ENCODE data around the gene SPDL1. TPM values are rescaled to one million over a fixed set of nuclear protein-coding genes. Genes with fewer than 3 reads are reported as not detected.
"Not testable (repeated sequence)": the region's sequence is repeated elsewhere in the genome, so short reads cannot be mapped to it uniquely, and the experiment has no call there.

SPDL1 gene
- total RNA-seq, 1 donor from 2014 or later: 9.3 TPM

- intact Hi-C loops (cut with DNase I): no loop called here
- DNase-seq (ENCODE audit: low spot score) (no peak), ATAC-seq (no peak)
These were observed 32.0 kb downstream of the SPDL1 start for GRCh38 chr5:169615561-169615960.

DNA sequence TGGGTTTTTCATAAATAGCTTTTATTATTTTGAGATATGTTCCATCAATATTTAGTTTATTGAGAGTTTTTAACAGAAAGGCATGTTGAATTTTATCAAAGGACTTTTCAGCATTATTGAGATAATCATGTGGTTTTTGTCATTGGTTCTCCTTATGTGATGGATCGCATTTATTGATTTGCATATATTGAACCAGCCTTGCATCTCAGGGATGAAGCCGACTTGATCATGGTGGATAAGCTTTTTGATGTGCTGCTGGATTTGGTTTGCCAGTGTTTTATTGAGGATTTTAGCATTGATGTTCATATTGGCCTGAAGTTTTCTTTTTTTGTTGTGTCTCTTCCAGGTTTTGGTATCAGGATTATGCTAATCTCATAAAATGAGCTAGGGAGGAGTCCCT, 40.7 kb downstream of the SPDL1 start:
- ATAC-seq; DNase-seq (ENCODE audit: low spot score); intact Hi-C loops (cut with DNase I): not testable (repeated sequence)

GRCh38 chr5:169626779-169627178, 43.2 kb downstream of the SPDL1 start:
- ATAC-seq: no peak
- intact Hi-C loops (cut with DNase I): no loop called here
- no peak for DNase-seq (ENCODE audit: low spot score)

DNA sequence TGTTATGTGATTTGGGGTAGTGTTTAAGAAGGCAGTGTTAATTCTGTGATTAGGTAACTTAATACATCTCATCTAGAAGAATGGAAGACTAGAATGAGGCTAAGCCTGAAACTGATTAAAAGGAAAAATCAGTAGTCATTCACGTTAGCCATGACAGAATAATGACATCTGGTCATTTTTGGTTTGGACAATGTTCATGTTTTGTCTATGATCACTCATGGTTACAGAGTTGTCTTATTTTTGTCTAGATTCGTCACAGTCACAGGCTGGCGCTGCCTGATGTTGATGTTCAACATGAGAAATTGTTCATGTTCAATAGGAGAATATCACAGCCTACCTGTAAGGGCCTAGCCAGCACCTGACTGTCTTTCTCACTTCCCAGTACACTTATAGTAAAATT, 44.0 kb downstream of the SPDL1 start:
- ATAC-seq (no peak), DNase-seq (ENCODE audit: low spot score) (no peak)
- intact Hi-C loops (cut with DNase I): no loop called here

DNA sequence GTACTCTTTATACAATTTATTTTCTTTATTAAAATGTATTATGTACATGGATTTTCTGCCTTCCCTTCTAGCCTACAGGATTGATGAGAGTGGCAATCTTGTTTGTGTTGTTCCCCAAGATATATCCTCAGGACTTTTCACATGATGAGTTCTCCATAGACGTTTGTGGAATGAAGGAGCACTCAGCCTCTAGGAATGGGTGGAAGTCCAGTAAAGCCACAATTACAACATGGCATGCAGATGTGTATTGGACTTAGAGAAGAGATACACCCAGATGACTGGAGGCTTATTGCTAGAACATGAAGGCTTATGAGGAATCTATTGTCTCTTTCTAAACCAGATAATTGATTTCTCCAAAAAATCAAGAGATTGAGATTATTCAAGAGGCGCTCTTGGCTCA, 45.3 kb downstream of the SPDL1 start:
- intact Hi-C loops (cut with DNase I): no loop called here
- ATAC-seq: no peak
- no peak for DNase-seq (ENCODE audit: low spot score)

- no peak for ATAC-seq
- no peak for DNase-seq (ENCODE audit: low spot score)
- intact Hi-C loops (cut with DNase I): no loop called here
These were observed 46.4 kb downstream of the SPDL1 start for GRCh38 chr5:169629847-169630548.

DNA sequence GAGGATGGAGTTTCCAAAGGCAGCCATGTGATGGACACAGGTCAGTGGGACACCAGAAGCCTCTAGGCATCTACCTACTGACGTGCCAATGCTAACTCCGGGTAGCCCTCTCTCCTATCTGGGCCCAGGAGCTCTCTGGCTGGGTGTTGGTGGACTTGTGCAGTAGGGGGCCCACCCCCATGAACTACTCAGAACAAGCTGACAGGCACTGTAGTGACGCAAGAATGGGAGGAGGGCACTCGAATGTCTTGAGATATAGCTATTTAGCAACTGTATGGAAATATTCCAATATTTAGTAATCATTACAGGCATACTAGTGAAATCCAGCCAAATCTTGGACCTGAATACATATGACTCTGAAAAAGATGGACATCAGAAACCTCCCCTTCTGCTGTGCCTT, 47.8 kb downstream of the SPDL1 start:
- intact Hi-C loops (cut with DNase I): no loop called here
- DNase-seq (ENCODE audit: low spot score) (no peak), ATAC-seq (no peak)

- intact Hi-C loops (cut with DNase I): no loop called here
- DNase-seq (ENCODE audit: low spot score): no peak
- no peak for ATAC-seq
These were observed 49.4 kb downstream of the SPDL1 start for GRCh38 chr5:169632946-169633345.

DNA sequence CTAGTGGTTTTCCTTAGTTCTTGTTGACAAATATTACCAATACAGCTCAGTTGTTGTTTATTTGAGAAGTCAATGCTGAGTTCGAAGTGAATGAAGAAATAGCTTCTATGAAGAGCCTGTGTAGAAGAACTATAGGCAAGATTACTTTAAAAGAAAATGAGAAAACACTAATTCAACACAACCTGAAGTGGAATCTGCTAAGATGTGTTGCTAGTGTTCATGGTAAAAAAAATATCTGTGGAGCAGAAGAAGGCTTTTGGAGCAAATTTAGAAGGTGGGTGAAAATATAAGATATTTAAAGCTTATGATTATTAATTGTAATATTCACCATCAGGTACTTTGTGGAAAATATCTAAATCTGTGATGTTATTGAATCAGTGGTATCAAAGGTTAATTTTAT, 51.0 kb downstream of the SPDL1 start:
- no peak for ATAC-seq
- intact Hi-C loops (cut with DNase I): no loop called here

DNA sequence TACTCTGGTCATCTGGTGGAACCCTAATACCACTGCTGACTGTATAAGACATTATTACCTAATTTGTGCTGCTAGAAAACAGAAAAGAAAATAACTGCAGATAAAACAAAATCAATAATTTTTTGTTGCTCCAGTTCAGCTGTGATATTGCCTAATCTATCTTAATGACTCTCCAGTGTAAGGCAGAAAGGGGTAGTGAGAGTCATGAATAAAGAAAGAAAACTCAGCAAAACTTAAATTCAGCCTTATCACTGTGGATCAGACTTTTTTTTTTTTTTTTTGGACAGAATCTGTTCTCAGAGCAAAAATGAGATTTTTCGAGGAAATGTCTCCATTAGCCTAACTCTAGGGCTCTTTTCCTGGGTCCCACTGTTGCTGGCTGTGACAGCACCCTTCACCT, 52.4 kb downstream of the SPDL1 start:
- DNase-seq (ENCODE audit: low spot score): no peak
- intact Hi-C loops (cut with DNase I): no loop called here
- no peak for ATAC-seq

More for the DNA sequence above, 51.0 kb downstream of the SPDL1 start:
- DNase-seq (ENCODE audit: low spot score): no peak

- ATAC-seq: no peak
- intact Hi-C loops (cut with DNase I): no loop called here
- no peak for DNase-seq (ENCODE audit: low spot score)
These were observed 53.0 kb downstream of the SPDL1 start for GRCh38 chr5:169636477-169637084.

DNA sequence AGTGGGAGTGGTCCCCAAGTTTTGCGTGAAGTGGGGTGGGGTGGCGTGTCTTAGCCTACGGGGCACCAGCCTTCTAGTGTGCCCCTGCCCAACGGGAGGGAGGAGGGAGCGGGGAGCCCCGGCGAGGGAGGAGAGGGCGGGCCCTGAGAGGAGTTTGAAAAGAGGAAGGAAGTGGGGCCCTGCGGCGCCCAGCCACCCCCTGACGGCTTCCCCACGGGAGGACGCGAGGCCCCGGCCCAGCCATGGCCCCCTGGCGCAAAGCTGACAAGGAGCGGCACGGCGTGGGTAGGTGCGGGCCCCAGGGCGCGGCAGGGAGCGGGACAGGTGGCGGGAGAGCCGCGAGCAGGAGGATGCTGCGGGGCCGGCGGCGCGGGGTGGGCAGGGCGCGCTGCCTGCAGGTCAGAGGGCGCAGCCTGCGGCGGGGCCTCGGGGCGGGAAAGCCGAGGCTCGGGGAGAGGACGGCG, 53.5 kb downstream of the SPDL1 start, which contains the start of gene DOCK2:
TSS of gene DOCK2 (plus strand) at position 191 of the 464 bp plus-strand sequence. CDS start at position 243, 52 bp downstream.
- DNase-seq (ENCODE audit: low spot score): peak; percentile 65
- intact Hi-C loops (cut with DNase I): no loop called here
- ATAC-seq: peak; percentile 85

DNA sequence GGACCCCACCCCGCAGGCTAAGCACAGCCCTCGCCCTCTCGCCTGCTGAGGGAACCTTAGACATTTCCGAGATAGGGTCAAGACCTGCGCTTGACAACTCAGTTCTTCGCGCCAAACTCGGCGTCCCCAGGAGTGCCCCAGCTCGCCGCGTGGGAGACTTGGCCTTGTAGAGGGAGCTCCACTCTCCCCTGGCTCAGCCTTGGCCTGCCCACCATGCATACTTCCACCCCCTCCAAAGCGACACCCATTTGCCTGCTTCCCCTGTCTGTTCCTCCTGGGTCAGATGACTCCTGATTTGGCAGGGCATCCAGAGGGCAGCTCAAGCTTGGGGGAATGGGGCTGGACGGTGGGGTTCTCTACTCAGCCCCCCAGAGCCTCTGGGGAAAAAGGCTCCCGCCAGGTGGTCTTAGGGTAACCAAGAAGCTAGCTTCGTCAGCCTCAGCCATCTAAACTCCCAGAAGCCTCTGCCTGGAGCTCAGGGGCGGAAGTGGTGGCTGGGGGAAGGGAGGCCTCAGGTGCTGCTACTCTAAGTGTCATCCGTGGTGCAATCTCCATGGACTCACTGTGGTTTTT, 54.1 kb downstream of the SPDL1 start:
- ATAC-seq: peak; percentile 50
- intact Hi-C loops (cut with DNase I): no loop called here
- DNase-seq (ENCODE audit: low spot score): no peak

- intact Hi-C loops (cut with DNase I): no loop called here
- no peak for ATAC-seq
- no peak for DNase-seq (ENCODE audit: low spot score)
These were observed 57.7 kb downstream of the SPDL1 start for GRCh38 chr5:169641253-169641652.

- ATAC-seq: no peak
- intact Hi-C loops (cut with DNase I): no loop called here
- DNase-seq (ENCODE audit: low spot score): no peak
These were observed 63.3 kb downstream of the SPDL1 start for GRCh38 chr5:169646856-169647255.

- intact Hi-C loops (cut with DNase I): no loop called here
- DNase-seq (ENCODE audit: low spot score) (no peak), ATAC-seq (peak; percentile 53)
These were observed 64.0 kb downstream of the SPDL1 start for GRCh38 chr5:169647566-169647965.

DNA sequence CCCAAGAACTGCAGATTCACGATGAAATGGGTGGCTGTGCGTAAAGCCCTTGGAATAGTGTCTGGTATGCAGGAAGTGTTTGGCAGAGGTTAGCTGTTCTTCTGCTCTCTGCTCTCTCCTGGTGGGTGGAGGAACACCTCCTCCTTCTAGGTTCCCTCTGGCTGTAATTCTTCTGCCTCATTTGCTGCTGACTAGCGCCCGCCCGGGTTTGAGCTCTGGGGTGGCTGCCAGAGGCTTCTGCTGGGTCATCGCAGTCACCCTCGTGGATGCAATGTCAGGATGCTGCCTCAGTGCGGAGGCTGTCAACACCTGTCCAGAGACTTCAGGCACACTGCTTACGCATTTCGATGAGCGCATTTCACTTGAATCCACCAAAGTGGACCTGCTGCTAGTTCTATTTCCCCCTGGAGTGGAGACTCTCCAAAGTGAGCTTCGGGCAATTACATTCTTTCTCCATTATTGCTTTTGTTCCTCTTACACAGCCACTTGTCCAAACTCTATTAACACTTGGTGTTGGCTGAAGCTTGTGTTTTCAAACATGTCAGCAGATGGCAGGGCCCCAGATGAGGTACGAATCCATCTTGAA, 65.2 kb downstream of the SPDL1 start:
- ATAC-seq (no peak), DNase-seq (ENCODE audit: low spot score) (no peak)
- intact Hi-C loops (cut with DNase I): no loop called here

GRCh38 chr5:169649486-169649885, 65.9 kb downstream of the SPDL1 start:
- intact Hi-C loops (cut with DNase I): no loop called here
- ATAC-seq (no peak), DNase-seq (ENCODE audit: low spot score) (no peak)

DNA sequence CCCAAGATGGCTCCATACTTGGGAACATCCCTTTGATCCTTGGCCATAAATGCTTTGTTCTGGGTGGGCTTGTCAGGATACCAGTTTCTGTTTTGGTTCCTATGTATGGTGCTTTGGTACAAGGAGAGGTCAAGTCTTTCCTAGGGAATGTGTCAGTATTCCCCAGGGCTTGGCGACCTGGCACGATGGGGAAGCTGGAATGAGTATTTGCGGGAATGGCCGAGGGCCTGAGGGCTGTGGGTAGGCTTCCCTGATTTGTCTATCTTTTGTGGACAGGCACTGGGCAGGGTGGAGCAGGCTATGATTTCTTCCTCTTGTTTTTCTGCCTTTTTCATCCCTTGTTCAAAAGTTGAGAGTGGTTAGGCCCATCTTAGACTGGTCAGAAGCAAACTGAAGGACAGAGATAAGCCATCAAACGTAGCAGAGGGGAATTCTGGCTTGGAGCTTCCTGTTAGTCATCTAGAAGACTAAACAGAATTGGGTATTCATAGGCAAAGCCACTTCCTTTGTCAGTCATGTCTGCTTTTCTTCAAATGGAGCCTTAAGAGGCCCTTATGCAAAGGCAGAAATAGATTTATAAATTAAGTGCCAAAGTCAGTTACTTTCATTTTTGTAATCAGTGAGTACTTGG, 67.2 kb downstream of the SPDL1 start:
- ATAC-seq: no peak
- intact Hi-C loops (cut with DNase I): no loop called here
- no peak for DNase-seq (ENCODE audit: low spot score)

DNA sequence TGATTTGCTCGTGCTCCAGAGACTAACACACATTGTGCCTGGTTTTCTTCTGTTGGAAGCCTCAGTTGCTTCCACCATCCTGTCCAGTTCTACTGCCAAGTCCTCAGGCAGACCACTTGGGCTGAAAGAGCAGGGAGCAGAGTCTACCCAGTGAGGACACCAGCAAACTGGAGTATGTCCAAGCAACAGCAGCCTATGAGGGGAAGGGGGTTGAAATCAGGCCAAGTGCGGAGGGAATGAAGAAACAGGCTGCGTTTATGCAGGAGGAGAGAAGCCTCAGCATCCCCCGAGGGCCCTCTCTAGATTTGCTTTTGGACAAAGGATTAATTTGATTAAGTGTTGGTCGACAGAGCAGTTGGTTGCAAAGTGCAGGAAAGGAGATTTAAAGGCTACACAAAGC, 68.0 kb downstream of the SPDL1 start:
- intact Hi-C loops (cut with DNase I): no loop called here
- DNase-seq (ENCODE audit: low spot score) (no peak), ATAC-seq (no peak)

Measured in sciatic nerve (tissue), 2 donors.